Middle frontal gyrus (tissue), 1 donor: ENCODE measurements around the gene PTPRM.

Source experiments
- DNase-seq: peaks from one replicate; pipeline ENCODE4 v3.0.0-alpha.2; 2015; ENCODE audit warnings: low spot score; ENCODE audit errors: extremely low spot score

PTPRM gene

DNA sequence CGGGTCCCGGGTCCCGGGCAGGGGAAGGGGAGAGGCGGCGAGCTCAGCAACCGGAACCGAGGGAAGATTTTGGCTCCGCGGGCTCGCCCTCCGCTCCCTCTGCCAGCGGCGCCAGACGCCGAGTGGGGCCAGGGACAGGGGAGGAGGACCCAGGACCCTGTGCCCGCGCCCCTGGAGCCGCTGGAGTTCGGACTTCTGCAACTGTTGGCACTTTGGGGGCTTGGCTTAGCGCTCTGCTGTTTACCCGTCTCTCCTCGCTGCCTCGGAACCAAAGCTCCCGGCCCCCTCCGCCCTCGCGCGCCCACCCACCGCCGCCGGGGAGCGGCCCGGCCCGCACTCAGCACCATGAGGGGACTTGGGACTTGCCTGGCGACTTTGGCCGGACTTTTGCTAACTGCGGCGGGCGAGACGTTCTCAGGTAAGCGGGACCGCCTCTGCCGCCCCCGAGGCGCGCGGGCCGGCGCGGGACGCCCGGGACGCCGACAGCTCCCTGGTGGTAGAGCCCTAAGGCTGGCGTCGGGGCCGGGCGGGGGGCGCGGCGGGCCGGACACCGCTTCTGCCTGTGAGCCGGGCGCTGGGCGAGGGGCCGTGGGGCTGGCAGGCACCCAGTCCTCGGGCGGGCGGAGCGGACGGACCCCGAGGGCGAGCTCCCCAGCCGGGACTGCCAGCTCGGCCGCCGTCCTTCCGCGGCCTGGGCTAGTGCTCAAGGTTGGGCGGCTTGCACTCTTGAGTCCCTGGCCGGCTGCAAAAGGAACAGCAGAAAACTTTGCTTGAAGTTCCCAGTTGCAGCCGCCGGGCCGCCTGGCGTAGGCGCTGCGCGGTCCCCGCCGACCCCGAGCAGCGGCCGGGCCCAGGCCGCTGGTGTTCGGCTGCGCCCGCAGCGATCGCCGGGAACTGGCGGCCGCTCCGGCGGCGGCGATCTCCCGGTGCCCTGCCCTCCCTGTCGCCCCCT lies 634 bp downstream of the PTPRM start:
- no peak for DNase-seq

DNA sequence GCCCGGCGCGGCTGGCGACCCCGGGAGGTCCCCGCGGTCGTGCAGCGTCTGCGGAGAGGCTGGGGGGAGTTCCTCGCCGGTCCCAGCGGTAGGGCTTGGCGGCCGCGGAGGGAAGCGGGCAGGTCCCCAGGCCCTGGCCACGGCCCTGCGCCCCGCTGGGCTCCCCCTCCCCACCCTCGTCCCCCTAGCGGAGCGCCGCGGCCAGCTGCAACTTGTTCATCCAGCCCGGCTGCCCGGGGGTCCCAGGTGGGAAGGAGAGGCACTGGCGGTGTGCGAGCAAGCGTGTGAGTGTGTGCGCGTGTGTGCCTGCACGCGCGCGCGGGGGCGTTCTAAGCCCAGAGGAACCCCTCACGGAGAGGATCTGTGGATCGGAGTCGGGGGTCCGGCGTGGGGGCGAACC lies 1.3 kb downstream of the PTPRM start:
- DNase-seq = no peak

DNA sequence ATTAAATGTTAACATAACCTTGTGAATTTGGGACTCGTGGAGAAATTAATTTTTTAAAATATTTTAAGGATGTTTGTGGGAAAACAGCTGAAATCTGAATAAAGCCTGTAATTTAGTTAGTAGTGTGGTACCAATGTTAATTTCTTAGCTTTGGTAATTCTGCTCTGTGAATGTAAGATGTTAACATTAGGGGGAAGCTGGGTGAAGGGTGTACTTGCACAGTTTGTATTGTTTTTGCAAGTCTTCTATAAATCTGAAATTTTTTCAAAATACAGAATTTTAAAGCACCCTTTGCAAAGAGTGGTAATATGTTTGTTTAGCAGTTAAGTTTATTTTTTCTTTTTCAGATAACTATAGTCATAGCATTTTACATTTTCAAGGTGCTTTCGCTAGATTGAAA lies 4.5 kb downstream of the PTPRM start:
- DNase-seq = no peak

DNA sequence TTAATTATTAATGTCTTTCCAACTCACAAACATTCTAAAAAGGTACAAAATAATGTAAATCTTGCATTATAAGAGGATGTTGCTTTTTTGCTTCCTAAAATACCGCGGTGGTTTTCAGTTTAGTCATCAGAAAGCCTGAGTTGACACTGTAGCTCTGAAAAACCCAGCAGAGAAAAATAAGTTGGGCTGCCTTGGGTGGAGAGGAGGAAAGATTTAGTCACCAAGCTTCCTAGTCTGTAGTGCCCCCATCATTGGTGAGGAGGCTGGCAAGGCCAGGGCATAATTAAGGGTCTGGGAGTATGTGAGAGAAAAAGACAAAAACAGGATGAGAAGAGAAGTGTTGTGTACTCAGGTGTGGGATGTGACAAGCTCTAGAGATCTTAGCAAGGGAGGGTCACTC lies 5.7 kb downstream of the PTPRM start:
- no peak for DNase-seq

DNA sequence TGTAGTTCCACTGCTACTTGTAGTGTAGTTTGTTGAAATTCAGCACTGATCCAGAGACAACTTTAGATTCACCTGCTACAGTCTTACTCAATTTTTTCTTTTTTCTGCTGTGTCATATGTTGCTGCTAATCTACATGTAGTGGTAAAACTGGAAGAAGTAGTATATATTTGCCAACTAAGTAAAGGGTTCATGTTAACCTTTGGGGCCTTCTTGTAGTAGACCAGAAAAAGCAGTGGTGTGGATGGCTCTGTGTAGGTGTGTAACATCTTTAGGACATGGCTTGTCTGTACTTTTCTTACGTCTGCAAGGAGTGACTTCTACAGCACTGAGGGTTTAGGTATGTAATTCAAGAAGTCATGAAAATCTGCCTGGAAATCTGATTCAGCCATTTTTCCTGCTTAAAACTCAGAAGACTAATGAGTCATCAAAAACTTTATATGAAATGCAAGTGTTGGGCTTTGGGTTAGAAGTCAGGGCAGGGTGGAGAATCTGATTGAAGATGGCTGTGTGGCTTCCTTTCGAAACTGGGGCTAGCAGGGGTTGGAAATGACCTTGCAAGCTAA lies 8.4 kb downstream of the PTPRM start:
- no peak for DNase-seq

DNA sequence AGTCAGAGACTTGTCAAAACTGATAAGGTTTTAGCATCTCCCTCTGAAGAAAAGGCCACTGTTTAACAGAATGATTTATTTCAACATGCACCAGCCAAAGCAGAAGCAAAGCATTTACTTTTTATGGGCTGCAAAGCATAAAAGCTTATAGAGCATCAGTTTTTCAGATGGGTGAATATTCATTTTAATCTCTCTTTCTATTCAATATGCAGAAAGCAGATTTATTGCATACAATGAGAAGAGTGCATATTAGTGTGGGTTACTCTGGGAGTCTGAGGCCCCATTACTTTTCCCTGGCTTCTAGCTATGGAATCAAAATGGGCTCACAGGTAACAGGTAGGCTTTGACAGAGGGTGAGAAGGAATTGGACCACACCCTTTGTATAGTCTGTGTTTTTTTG lies 9.0 kb downstream of the PTPRM start:
- no peak for DNase-seq

DNA sequence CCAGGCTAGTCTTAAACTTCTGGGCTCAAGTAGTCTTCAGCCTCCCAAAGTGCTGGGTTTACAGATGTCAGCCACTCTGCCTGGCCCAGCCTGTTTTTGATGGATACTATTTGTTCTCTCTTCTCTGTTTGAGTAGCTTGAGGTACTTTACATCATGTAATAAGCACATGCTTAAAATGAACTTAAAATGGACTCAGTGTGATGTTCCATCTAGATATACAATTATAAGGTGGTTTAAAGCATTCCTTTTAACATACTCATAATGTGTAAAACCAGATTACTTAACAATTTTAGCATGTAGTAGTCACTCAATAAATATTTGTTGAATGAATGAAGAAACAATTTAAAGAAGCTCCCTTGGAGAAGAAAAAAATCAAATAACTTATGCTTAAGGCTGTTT lies 9.6 kb downstream of the PTPRM start:
- no peak for DNase-seq

DNA sequence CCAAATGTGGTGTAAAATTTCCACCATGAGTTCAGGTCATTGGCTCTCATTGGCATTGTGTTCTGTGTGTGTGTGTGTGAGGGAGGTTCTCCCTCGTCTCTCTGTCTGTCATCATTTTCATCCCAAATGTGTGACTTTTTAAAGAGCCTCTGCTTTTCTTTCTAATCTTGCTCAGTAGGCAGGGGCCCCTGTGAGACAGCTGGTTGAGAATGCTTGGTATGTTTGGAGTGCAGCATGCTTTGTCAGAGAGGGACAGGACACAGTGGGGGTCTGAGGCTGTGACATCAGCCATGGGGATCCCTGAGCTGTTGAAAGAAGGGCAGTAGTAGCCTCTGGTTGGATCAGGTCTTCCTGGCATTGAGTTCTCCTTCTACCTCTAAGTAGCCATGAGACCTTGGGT lies 10.6 kb downstream of the PTPRM start:
- DNase-seq = no peak

DNA sequence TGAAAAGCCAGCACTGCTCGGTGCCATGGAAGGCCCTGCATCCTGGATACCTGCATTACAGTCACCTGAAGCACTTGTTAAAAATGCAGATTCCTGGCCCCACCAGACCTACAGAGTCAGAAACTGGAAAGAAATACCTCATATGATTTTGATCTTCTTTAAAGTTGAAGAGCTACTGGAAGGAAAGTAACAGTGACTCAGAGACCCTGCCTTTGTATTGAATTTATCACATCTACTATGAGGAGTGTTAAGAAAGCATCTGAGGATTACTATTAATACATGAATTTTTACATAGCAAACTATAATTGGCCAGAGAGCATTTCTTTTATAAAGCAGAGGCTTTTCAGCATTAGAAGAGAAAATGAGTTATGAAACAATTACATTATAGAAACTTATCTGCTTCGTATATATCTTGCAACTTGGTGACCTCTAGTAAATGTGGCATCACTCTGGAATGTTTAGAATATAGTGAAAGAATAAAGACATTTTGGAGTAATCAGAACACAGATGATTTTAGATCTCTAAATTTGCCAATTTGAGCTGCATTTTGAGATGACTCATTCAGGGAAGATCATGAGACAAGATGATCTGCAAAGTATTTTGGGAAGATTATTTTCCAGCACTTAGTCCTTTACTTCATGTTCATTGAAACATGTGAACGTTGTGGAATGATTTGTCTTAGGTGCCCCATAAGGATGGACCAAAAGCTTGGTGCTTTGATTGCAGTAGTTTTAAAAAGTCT lies 12.2 kb downstream of the PTPRM start:
- DNase-seq = no peak

DNA sequence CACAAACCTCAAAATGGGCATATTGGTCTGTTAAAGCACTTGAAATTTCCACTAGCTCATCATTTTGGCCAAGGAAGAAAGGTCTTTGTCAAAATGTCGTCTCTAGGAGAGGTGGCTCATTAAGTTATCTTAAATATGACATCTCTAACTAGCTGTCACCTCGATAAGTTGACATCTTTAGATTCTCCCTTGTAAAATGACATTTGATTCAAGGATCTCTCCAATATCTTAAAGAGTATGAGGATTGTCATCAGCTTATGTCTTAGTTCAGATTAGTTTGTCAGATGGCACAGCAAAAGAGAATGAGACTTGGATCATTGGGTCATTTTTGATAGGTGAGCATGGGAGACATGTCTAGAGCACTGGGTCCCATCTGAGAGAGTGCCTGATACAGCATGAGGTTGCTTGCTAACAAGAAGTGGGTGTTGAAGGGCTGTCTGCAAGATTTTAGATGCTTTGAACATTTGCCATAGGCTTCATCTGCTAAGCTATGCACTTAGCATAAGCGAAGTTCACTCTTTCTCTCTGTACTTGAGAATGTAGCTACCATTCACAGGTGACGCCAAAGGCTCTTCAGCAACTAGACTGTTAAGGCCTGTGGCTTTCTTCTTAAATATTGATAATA lies 12.9 kb downstream of the PTPRM start:
- no peak for DNase-seq

DNA sequence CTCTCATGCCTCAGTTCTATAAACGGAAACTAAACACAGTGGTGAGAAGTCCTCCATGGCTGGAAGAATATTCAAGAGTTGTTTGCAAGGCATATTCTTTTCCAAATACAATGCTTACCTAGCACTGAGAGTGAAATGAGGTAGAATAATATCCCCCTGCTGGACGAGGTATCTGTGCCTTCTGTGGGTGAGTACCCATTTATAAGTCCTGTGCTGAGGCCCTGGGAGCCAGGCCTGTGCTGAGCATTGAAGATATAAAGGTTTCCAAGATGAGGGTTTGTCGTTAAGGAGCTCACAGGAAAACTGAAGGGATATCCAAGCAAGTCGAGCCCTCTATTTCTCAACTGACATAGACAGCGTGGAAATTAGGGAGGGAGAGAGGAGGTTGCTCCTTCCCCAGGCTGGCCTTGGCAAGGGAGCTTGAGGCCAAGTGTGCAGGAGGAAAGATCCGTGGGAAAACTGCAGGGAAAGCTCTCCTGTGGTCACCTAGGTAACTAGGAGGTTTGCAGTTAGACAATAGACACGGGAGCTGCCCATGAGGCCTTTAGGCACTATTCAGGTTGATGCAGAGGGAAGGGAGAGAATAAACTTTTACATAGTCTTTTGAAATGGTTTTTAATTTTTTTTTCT lies 17.6 kb downstream of the PTPRM start:
- DNase-seq = no peak

DNA sequence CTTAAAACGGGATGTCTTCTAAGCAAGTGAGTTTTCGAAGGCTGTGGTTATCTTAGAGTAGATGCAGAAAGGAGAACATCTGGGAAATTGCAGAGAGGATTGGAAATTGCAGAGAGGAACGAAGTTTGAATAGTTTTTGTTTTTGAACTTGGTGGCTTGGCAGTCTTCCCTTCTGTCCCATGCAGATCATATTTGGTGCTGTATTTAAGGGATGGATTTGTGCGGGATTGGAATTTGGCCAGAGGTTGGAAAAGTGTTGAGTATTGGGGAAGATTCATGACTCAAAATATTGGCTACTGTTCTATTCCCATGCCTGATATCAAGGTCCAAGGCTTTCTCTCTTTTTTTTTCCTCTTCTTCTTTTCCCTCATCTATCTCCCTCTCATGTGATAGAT lies 18.2 kb downstream of the PTPRM start:
- no peak for DNase-seq

DNA sequence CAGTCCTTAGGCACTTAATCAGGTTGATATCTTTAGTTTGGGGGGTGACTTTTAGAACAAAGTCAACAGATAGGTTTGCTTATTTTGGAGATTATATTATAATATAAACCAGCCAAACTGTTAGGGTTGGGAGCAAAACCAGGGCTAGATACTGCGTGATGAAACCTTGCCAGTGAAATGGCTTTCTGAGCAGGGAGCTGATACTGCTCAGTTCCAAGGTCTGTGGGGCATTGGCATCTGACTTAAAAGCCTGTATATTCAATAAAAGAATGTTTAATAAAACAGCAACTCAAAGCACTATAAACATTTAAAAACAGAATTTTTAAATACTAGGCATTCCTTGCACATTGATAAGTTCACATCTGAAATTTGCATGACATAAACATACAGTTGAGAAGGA lies 19.3 kb downstream of the PTPRM start:
- no peak for DNase-seq

DNA sequence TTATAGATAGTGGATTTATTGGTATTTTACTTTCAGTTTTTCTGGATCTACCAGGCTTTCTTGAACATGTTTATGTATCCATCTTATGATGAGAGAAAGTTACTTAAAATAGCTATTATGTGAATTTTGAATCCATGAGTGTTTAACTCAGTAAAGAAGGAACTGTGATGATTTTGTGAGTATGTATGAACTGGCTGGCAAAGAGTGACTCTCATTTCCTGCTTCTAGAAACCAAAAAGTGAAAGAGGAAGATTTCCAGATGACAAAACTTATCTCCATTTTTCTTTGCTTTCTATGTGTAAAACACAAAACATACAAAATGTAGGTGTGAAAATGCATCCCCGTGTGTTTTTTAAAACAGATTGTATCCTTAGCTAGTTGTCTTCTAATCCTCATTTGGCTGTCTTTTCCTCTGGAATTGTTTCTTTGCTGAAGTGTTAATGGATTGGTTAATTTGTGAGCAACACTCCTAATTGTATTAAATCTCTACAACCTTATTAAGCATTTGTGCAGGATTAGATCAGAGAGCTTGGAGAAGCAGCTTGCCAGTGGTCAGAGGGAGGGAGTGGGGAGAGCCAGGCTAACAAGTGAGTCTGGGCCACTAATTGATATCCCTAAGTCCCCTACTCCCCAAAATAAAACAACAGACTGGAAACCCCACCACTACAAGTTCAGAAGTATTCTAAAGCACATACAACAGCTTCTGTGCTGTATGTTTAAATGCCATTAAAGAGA lies 23.9 kb downstream of the PTPRM start:
- DNase-seq = no peak

DNA sequence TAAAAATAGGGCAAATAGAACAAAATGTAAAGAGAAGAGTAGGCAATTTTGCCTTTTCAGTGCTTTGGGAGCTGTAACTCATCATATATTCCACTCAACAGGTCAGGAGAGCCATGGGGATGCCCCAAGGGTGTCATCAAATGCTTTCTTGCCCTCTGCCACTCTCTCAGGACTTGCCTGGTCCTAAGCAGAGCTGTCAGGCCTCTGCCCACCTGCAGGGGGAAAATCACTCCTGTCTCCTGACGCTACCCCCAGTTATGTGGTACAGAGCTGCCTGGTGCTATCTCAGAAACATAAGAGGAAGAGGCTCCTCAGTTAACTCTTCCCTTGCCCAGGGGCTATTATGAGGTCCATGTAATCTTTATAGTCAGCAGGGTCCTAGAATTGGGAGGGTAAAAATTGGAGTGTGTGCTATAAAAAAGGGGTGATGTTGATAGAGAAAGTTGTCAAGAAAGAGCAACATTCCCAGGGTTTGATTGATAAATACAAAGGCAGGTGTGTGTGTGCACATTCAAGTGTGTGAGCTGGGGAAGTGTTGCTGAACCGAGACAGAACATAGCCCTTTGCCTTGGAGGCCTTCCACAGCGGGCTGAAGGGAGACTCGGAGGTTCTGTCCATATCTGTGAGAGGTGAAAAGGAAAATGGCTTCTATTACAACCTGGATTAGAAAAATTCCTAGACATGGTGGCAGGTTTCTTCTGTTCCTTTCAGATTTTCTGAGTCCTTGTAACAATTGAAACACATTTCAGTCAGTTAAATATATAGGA lies 25.4 kb downstream of the PTPRM start:
- DNase-seq = no peak

DNA sequence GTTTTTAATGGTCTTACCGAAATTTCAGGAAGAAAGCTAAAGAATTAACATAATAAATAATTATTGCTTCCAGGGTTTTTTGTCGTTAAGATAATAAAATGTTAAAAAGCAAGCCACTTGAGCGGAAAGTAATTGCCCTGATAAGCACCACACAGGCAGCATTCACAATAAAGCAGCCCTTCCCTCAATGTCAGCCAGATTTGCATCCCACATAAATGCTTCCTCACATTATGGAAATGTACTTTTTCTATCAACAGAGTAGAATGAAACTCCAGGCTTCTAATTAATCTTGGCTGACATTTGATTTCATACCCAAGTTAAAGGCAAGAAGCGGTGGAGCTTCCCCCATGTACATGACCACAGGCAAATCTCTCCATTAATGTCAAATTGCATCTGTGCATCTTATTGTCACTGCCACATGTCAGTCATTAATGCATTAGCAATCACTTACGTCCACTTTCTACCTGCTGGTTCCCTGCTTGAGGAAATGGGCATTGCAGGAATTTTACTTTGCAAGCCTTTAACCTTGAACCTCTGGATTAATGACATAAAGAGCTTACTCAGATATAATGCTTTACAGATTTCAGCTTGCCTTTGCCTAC lies 26.2 kb downstream of the PTPRM start:
- no peak for DNase-seq

DNA sequence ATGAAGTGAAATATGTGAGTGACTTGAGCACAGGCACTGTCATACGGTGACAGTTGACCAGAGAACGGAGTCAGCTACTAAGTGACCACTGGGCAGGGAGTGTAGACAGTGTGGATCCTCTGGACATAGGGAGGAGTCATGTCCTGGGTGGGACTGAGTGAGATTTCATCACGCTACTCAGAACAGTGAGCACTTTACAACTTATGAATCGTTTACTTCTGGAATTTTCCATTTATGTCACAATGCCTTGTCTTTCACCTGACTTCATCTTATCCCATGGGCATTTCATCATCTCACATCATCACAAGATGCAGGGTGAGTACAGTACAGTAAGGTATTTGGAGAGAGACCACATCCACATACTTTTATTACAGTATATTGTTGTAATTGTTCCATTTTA lies 29.0 kb downstream of the PTPRM start:
- no peak for DNase-seq

DNA sequence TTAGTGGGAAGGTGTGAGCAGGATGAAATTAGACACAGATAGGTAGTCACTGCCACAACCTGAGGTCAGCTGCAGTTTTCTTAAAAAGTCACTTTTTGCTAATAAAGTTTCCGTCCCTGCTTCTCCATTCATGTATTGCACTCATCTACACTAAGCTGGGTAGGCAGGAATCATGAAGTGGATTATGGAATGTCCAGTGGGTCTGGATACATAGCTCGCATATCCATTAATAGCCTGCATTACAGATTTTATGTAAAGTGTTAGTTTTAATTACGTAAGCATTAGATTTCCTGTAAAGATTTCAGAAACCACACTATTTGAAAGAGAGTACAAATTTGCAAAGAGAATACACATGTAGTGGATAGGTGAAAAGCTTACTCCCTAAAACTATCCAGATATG lies 30.4 kb downstream of the PTPRM start:
- DNase-seq = no peak

DNA sequence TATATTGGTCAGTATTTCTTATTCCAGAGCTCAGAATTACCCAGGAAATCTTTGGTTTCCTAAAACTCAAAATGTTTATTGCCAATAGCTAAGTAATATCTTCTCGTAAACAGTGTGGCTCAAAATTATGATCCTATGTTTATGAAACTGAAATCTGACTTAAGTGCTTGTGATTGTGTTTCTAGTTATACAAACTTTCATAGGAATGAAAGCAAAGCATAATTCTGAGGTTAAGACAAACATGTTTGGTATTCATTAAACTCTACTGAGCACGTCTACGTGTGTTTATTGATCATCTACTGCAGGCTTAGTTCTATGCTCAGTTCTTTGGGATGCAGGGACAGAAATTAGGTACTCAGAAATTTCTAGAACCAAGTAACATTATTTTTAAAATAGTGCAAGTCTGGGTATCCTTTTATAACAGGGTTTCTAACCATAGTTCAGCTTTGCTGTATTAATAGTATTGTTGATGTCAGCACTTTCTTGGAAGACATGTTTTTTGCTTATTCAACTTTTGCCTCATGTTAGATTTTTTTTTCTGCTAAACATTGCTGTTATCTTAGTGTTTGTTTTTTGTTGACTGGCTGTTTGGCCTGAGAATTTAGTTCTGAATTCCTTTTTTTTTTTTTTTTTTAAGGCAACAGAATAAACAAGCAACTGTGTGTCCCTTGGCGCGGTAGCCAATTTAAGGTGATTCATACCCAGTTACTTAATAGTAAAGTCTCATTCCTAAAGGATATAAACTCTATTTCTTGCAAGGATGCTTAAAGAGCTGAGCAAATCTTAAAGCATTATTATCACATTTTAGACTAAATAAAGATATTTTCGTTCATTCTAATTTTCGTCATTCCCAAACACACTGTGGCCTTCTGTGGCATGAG lies 31.3 kb downstream of the PTPRM start:
- no peak for DNase-seq
